Measurements from ENCODE around the gene NDUFA8.

- TF ChIP-seq CTCF (IDR thresholded peaks at IDR 0.05; ENCODE audit: low read length) (peak; percentile 55; the same call in 1 of the 2 replicates), EZH2 (IDR thresholded peaks at IDR 0.05; ENCODE audit: borderline replicate concordance, low read length) (no peak)
These were observed 14.6 kb downstream of the NDUFA8 start for GRCh38 chr9:122144836-122145591.
